IPS DF 4.7 (cell line): ENCODE measurements around the gene GMDS.

Source experiments
- DNase-seq: peaks from one replicate; pipeline ENCODE4 v3.0.0-alpha.2; 2013; ENCODE audit warnings: low spot score; ENCODE audit errors: extremely low read depth

Gene GMDS

GRCh38 chr6:1946583-1946982, 298.8 kb downstream of the GMDS start:
- no peak for DNase-seq

GRCh38 chr6:1945235-1945832, 300.1 kb downstream of the GMDS start:
- DNase-seq, result no peak

DNA sequence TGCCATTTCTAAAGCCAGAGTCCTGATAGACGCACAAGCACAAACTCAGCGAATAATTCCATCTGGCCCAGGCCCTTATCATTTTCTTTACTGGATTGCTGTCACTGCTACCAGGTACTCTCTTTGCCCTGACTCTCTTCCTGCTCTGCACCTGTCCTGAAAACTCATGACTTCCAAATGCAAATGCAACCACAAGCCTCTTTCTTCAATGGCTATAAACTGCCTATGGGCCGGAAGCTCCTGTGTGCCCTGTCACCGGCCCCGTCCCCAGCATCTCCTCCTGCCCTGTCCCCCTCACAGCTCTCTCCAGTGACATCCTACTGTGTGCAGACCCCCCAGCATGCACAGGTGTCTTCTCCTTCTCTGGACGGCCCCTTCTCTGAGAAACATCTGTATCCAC, 302.6 kb downstream of the GMDS start:
- no peak for DNase-seq

DNA sequence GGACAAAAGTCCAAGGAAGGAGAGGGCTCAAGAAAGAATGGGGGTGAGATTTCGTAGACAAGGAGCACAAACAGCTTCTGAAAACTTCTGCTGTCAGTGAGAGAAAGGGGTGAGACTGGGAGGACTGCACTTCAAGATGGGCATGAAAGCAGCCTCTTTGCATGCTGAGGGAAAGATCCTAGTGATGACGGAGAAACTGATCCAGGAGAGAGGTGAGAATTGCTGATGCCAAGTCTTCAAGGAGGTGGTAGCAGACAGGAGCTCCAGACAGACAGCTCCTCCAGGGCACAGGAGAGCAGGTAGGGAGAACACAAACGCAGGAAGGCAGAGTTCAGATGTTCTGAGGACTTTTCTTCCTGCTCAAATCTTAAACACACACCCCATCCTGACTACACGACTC, 303.9 kb downstream of the GMDS start:
- DNase-seq, result no peak

DNA sequence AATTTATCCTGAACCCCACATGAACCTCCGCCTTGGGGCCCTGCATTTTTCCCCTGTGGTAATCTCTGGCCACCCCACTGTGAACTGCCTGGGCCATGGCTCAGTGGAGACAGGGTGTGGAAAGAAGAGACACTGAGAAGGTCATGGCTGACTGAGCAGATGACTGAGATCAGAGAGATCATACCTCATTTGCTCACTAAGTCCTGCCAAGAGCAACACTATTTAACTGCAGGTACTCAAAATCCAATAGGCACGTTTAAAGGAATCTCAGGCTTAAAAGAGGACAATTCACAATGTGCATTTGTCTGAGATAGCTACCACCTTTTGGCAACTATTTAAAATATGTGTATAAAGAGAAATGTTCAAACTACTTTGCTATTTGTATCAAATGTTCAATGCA, 305.0 kb downstream of the GMDS start:
- no peak for DNase-seq

GRCh38 chr6:1933292-1933691, 312.1 kb downstream of the GMDS start:
- no peak for DNase-seq

DNA sequence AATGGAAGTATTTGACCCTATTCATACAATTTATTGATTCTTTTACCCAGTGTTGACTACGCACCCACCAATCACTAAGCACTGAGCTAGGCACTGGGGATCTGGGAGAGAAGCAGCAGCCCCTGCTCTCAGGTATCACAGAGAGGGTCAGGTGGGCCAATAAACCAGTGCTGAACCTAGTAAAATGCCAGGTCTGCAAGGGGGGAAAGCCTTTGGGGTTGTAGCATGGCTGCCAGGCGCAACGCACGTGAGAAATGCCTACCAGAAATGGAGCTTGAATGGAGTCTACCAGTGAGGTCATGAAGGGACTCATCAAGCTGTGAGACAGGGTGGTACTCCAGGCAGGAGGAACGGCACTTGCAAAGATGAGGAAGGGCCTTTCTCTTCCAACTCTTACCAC, 313.6 kb downstream of the GMDS start:
- DNase-seq, result no peak

GRCh38 chr6:1930356-1930755, 315.0 kb downstream of the GMDS start:
- no peak for DNase-seq

GRCh38 chr6:1929931-1930330, 315.5 kb downstream of the GMDS start:
- DNase-seq, result no peak

- DNase-seq, result no peak
Measured at GRCh38 chr6:1925743-1926430, 319.5 kb downstream of the GMDS start.

DNA sequence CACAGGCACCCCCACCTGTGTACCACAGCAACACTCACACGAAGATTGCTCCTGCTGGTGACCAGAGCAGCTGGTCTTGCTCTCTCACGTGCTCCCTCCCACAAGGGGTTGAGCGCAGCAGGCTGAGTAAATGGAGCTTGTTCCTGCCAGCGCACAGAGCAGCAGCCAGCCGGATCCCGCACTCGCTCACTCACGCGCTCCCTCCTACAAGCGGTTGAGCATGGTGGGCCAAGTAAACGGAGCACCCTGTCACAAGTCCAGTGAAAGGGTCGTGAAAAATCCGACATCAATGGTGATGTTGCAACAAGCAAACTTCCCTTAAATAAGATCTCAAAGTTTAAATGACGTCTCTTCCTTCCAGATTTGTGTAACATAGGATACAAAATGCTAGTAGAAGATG, 322.0 kb downstream of the GMDS start:
- DNase-seq, result no peak

GRCh38 chr6:1917626-1918371, 327.6 kb downstream of the GMDS start:
- no peak for DNase-seq

DNA sequence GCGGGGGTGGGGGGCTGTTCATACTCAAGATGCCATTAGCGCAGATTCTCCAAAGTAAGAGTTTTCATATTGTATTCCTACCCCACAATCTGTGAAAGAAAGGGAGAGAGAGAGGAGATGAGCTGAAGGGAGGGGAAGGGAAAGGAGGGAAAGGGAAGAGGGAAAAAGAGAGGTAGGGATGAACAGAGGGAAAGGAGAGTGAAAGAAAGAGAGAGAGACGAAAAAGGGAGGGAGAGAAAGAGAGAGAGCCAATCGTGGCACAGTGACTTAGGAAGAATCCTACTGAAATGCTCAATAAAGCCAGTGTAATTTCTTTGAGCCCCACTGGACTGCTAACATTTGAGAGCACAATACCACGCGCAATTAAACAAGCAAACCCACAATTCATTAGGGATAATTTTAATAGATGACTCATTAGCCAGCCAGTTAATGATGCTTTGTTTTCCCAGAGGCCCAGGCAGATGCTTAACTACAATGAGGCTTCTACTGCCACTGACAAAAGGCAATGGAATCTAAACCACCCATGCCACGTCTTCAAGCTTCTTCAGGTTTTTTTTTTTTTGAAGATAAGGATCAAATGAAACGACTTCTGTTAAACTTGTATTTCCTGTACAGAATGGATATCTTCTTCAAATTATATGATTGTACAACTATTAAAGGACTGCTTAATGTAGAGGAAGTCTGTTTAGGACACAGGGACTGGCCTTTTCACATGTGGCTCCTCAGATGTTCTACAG, 328.9 kb downstream of the GMDS start:
- no peak for DNase-seq

GRCh38 chr6:1915226-1915625, 330.2 kb downstream of the GMDS start:
- DNase-seq, result no peak

DNA sequence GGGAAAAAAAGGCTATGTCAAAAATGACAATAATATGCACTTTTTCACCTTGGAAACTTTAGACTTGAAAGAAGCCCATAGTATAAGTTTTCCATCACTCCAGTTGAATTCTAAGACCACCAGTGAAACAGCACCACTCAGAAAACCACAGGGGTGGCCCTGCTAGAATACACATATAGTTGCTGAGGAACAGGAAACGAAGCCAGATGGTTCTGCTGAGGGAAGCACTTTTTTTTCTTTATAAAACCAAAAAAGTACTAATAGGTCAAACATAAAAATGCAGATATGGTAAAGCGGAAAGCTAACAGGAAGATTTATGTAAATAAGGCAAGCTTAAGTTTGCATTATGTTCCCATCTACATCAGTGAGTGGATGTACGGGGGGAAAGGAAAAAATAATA, 331.8 kb downstream of the GMDS start:
- no peak for DNase-seq

- DNase-seq, result no peak
Measured at GRCh38 chr6:1912731-1913130, 332.7 kb downstream of the GMDS start.

- DNase-seq, result no peak
Measured at GRCh38 chr6:1911474-1911873, 333.9 kb downstream of the GMDS start.

GRCh38 chr6:1910621-1911407, 334.6 kb downstream of the GMDS start:
- no peak for DNase-seq

DNA sequence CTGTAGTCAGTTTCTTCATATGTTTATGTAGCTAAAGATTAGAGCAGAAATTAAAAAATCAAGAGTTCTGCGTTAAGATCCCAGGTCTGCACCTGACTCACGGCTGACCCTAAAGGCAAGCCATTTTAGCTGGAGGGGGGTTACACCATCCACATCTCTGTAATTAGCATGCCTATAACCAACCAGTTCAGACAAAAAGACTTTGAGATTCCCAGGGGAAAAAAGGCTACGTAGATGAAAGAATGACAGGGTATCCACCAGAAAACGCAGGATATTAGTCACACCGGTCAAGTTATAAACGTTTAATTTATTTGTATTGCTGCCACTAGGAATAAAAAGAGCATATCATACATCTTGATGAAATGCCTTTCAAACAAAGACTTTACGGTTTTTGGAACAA, 336.6 kb downstream of the GMDS start:
- no peak for DNase-seq

DNA sequence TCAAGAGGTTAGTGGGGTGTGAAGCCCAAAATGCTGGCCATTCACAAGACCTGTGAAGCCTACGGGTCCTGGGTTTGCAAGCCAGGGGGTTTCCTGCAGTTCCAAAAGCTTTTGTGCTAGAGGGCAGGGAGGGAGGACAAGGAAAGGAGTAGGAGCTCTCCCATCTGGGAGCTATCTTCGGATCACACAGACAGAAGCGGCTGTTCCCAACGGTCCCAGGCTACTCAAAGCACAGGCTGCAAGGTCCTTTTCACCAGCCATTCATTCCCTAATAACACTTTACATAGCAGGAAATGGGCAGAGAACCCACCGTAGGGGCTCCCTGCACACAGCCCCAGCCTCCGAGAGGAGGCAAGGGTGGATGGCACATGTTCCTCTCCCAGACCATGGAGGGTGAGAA, 338.8 kb downstream of the GMDS start:
- DNase-seq, result no peak

GRCh38 chr6:1906014-1906413, 339.4 kb downstream of the GMDS start:
- DNase-seq, result no peak
